DOHH2 (cell line): ENCODE results near the gene GSG1L.

Experiments
- H3F3A ChIP-seq: fragments of 200-600 bp; sonication (generic), shearing (Covaris generic); 2 replicates; pipeline ENCODE4 v1.6.0; 2016; ENCODE audit warnings: antibody characterized with exemption, mild to moderate bottlenecking; ENCODE audit not compliant: control insufficient read depth, insufficient read depth
- H3K27ac ChIP-seq: fragments of 200-600 bp; sonication (generic); 2 replicates; pipeline ENCODE4 v1.5.1; 2014; ENCODE audit warnings: low read depth, mild to moderate bottlenecking, low read length, moderate library complexity
- H3K27me3 ChIP-seq: fragments of 200-600 bp; sonication (generic); 2 replicates; pipeline ENCODE4 v1.6.1; 2014; ENCODE audit warnings: mild to moderate bottlenecking, low read length, mixed read lengths; ENCODE audit not compliant: control insufficient read depth
- H3K36me3 ChIP-seq: fragments of 200-600 bp; sonication (generic); 2 replicates; pipeline ENCODE4 v1.6.1; 2014; ENCODE audit warnings: mild to moderate bottlenecking, low read length, moderate library complexity, mixed read lengths; ENCODE audit not compliant: control insufficient read depth
- H3K4me1 ChIP-seq: fragments of 200-600 bp; sonication (generic); 2 replicates; pipeline ENCODE4 v1.6.1; 2014; ENCODE audit warnings: mild to moderate bottlenecking, low read length, mixed read lengths; ENCODE audit not compliant: control insufficient read depth
- H3K4me2 ChIP-seq: fragments of 200-600 bp; sonication (generic); 2 replicates; pipeline ENCODE4 v1.6.0; 2014; ENCODE audit warnings: mild to moderate bottlenecking, low read length, moderate library complexity
- H3K4me3 ChIP-seq: fragments of 200-600 bp; sonication (generic); 2 replicates; pipeline ENCODE4 v1.5.1; 2014; ENCODE audit warnings: mild to moderate bottlenecking, low read length, mixed read lengths
- H3K79me2 ChIP-seq: fragments of 200-600 bp; sonication (generic); 2 replicates; pipeline ENCODE4 v1.6.1; 2014; ENCODE audit warnings: mild to moderate bottlenecking, low read length, mixed read lengths; ENCODE audit not compliant: control insufficient read depth
- H3K9me2 ChIP-seq: fragments of 200-600 bp; sonication (generic); replicated peaks from 2 replicates; pipeline ENCODE4 v1.6.1; 2014; ENCODE audit warnings: mild to moderate bottlenecking, low read length, mixed read lengths; ENCODE audit not compliant: control insufficient read depth
- H3K9me3 ChIP-seq: fragments of 200-600 bp; sonication (generic); 2 replicates; pipeline ENCODE4 v1.6.1; 2014; ENCODE audit warnings: antibody characterized with exemption, low read length, mixed read lengths; ENCODE audit not compliant: control insufficient read depth, insufficient read depth
- H4K20me1 ChIP-seq: fragments of 200-600 bp; sonication (generic); 2 replicates; pipeline ENCODE4 v1.6.0; 2014; ENCODE audit warnings: low read depth, mild to moderate bottlenecking, antibody characterized with exemption, low read length, moderate library complexity; ENCODE audit not compliant: control insufficient read depth, insufficient read depth
- EZH2phosphoT487 ChIP-seq: fragments of 200-600 bp; sonication (generic); IDR thresholded peaks from 2 replicates; pipeline ENCODE4 v1.6.1; 2017; ENCODE audit warnings: borderline replicate concordance, mild to moderate bottlenecking, antibody characterized with exemption, low read length, moderate library complexity, mixed read lengths
- TF ChIP-seq, protein P1 (sequence below): fragments of 200-600 bp; sonication (generic); IDR thresholded peaks from one replicate; pipeline ENCODE4 v1.5.1; 2014; ENCODE audit warnings: antibody characterized with exemption, mild to moderate bottlenecking, low read depth, low read length; ENCODE audit not compliant: poor library complexity, severe bottlenecking

The GSG1L gene

DNA sequence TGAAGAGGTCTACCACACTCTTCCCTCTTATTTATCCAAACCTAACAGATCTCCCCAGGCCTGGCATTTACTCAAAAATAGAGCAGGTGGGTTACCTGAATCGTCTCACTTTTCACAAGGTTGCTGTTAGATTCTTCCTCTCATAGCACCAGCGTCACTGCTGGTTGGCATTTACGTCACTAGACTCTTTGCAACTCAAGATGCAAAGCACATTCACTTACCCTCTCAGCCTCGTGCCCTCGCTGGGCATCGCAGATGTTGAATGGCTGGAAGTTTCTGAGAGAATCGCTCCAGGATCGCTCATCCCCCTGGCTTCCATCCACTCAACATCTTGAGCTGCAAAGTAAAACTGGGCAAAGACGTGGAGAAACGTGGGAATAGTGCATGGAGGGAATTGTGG, 21.9 kb downstream of the GSG1L start:
- H3K9me2 ChIP-seq = no peaks in the 10 kb centered on the region
- no peaks in the 10 kb centered on the region for H3K4me1 ChIP-seq
- no peak overlapping the region for H3K4me3 ChIP-seq
- H3K79me2 ChIP-seq = no peaks in the 10 kb centered on the region
- no peak overlapping the region for H3K4me2 ChIP-seq
- no peaks in the 10 kb centered on the region for H4K20me1 ChIP-seq
- no peaks in the 10 kb centered on the region for H3K9me3 ChIP-seq
- H3K27ac ChIP-seq = no peak overlapping the region
- H3F3A ChIP-seq = no peaks in the 10 kb centered on the region
- H3K27me3 ChIP-seq = no peaks in the 10 kb centered on the region
- H3K36me3 ChIP-seq = no peaks in the 10 kb centered on the region
- TF ChIP-seq, protein P1, sequence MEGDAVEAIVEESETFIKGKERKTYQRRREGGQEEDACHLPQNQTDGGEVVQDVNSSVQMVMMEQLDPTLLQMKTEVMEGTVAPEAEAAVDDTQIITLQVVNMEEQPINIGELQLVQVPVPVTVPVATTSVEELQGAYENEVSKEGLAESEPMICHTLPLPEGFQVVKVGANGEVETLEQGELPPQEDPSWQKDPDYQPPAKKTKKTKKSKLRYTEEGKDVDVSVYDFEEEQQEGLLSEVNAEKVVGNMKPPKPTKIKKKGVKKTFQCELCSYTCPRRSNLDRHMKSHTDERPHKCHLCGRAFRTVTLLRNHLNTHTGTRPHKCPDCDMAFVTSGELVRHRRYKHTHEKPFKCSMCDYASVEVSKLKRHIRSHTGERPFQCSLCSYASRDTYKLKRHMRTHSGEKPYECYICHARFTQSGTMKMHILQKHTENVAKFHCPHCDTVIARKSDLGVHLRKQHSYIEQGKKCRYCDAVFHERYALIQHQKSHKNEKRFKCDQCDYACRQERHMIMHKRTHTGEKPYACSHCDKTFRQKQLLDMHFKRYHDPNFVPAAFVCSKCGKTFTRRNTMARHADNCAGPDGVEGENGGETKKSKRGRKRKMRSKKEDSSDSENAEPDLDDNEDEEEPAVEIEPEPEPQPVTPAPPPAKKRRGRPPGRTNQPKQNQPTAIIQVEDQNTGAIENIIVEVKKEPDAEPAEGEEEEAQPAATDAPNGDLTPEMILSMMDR = no peak
- no peak for TF ChIP-seq EZH2phosphoT487

DNA sequence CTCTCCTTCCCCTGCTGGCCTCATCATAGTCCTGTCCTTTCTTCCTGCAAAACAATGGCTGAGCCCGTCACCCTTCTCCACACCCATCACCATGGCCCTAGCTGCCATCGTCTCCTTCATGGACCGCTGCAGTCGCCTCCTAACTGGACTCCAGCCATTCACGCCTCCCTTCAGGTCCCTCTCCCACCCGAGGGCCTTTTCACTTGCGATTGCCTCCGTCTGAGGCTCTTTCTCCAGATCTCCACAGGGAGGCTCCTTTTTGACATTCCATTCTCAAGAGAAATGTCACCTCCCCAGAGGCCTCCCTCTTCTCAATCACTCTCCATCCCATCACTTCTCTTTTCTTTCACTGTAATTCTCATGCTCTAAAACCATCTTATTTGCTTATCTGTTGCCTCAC, 23.5 kb downstream of the GSG1L start:
- Histone ChIP-seq H3K36me3 (no peaks in the 10 kb centered on the region), H3K9me2 (no peaks in the 10 kb centered on the region), H3K4me3 (no peak overlapping the region), H3F3A (no peaks in the 10 kb centered on the region), H3K79me2 (no peaks in the 10 kb centered on the region), H3K27ac (no peak overlapping the region), H3K9me3 (no peaks in the 10 kb centered on the region), H3K4me2 (no peak overlapping the region), H3K4me1 (no peaks in the 10 kb centered on the region), H4K20me1 (no peaks in the 10 kb centered on the region), H3K27me3 (no peaks in the 10 kb centered on the region)
- TF ChIP-seq, protein P1 = no peak
- no peak for TF ChIP-seq EZH2phosphoT487

DNA sequence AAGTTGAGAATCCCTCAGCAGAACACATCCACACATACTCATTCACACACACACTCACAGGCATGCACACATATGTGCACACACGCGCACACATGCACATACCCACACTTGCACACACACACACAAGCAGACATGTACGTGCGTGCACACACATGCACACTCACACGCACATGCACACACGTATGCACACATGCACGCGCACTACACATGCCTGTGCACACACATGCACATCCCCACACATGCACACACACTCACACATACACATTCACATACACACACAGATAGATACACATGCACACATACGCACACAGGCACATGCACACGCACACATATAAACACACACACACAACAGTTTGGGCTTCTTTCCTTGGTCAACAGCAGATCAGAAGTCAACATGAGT, 24.0 kb downstream of the GSG1L start:
- no peaks in the 10 kb centered on the region for H3K27me3 ChIP-seq
- no peak for TF ChIP-seq EZH2phosphoT487
- TF ChIP-seq, protein P1 = no peak

DNA sequence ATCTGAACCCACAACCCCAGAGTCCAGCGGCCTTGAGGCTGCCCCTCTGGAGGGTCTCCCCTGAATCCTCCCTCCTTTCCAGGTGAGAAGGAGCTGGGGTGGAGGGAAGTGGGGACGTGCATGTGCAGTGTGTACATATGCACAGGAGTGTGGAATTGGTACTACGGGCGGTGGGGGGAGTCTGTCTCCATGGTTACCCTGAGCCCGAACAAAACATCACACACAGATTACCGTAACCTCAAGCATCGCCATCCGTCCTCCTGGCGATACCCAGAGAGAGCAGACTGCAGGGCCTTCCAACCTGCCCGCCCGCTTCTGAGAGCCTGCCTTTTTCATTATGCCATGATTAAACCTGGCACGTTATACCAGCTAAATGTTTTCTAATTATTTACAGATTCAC, 25.1 kb downstream of the GSG1L start:
- Histone ChIP-seq H3K9me3 (no peaks in the 10 kb centered on the region), H3K9me2 (no peaks in the 10 kb centered on the region), H3K36me3 (no peaks in the 10 kb centered on the region), H3K4me3 (no peak overlapping the region), H3K27me3 (no peaks in the 10 kb centered on the region), H3K4me1 (no peaks in the 10 kb centered on the region), H3K4me2 (no peak overlapping the region), H3F3A (no peaks in the 10 kb centered on the region), H4K20me1 (no peaks in the 10 kb centered on the region), H3K79me2 (no peaks in the 10 kb centered on the region), H3K27ac (no peak overlapping the region)
- TF ChIP-seq, protein P1 = no peak
- no peak for TF ChIP-seq EZH2phosphoT487

More for the DNA sequence above, 24.0 kb downstream of the GSG1L start:
- Histone ChIP-seq H3F3A (no peaks in the 10 kb centered on the region), H3K4me3 (no peak overlapping the region), H3K27ac (no peak overlapping the region), H3K36me3 (no peaks in the 10 kb centered on the region), H3K79me2 (no peaks in the 10 kb centered on the region), H3K9me3 (no peaks in the 10 kb centered on the region), H3K4me2 (no peak overlapping the region), H3K4me1 (no peaks in the 10 kb centered on the region), H3K9me2 (no peaks in the 10 kb centered on the region), H4K20me1 (no peaks in the 10 kb centered on the region)
